ENCODE results near the gene FTH1.
A peak's percentile ranks its signal among the peaks of the same experiment; 100 is the strongest.

The FTH1 gene

GRCh38 chr11:61919705-61920631 lies 47.5 kb downstream of the FTH1 start:
- H2BK12ac ChIP-seq (ENCODE audit: low read length) = peak overlapping the region; percentile 30
- no peak overlapping the region for H3K4me3 ChIP-seq (ENCODE audit: low read length in 2 of 2)
- H3K9ac ChIP-seq (ENCODE audit: low read depth, low read length, poor library complexity) = no peak overlapping the region
- no peak for DNase-seq (ENCODE audit: low spot score)
- H4K8ac ChIP-seq (ENCODE audit: low read depth, low read length) = no peak overlapping the region
- H3K36me3 ChIP-seq (replicated peaks in 1 of 2; ENCODE audit: control insufficient read depth in 2 of 2, insufficient read depth in 2 of 2, low read length in 2 of 2) = no peaks in the 10 kb centered on the region
- peak overlapping the region; percentile 61 for H2AK5ac ChIP-seq (ENCODE audit: low read depth, low read length)
- no peak overlapping the region for H3K4me2 ChIP-seq (ENCODE audit: insufficient read depth, low read length, poor library complexity, severe bottlenecking)
- peak overlapping the region; percentile 38 for H2BK15ac ChIP-seq (ENCODE audit: low read length)
- H2BK120ac ChIP-seq (ENCODE audit: low read depth, low read length) = no peak overlapping the region
- peaks cover 14 to 19% of the 10 kb centered on the region in 2 donors for H3K4me1 ChIP-seq (ENCODE audit: control insufficient read depth in 2 of 2, insufficient read depth in 1 of 2, low read depth in 1 of 2, low read length in 2 of 2)
- no peak overlapping the region for H2AFZ ChIP-seq (ENCODE audit: low read length)
- H3K27ac ChIP-seq (replicated peaks; ENCODE audit: low read length) = no peak overlapping the region
- H3K18ac ChIP-seq (ENCODE audit: low read length) = peak overlapping the region; percentile 44
- peaks cover 4 to 43% (median 22%) of the 10 kb centered on the region in 3 experiments for H3K27me3 ChIP-seq (ENCODE audit: control insufficient read depth in 3 of 3, insufficient read depth in 3 of 3, low read depth in 1 of 3, low read length in 3 of 3)
- peaks cover 1% of the 10 kb centered on the region for H3K79me1 ChIP-seq (ENCODE audit: low read depth, low read length)
- H3K9me3 ChIP-seq (replicated peaks in 1 of 2; ENCODE audit: control insufficient read depth in 2 of 2, insufficient read depth in 1 of 2, low read depth in 1 of 2, low read length in 2 of 2) = no peaks in the 10 kb centered on the region
- no peak overlapping the region for H4K91ac ChIP-seq (ENCODE audit: low read depth, low read length, poor library complexity)
- H3K4ac ChIP-seq (ENCODE audit: low read length) = no peak overlapping the region
- H3K14ac ChIP-seq (ENCODE audit: low read length) = no peak overlapping the region
- no CpG with 5 or more reads among the region's 13 CpGs for WGBS, 2 donors (ENCODE audit: extremely low coverage in 2 of 2, insufficient read length in 2 of 2, insufficient replicate concordance in 1 of 2)
- no peak overlapping the region for H2BK5ac ChIP-seq (ENCODE audit: low read length)
- peak overlapping the region; percentile 69 for H3K23ac ChIP-seq (ENCODE audit: low read depth, low read length, poor library complexity)

DNA sequence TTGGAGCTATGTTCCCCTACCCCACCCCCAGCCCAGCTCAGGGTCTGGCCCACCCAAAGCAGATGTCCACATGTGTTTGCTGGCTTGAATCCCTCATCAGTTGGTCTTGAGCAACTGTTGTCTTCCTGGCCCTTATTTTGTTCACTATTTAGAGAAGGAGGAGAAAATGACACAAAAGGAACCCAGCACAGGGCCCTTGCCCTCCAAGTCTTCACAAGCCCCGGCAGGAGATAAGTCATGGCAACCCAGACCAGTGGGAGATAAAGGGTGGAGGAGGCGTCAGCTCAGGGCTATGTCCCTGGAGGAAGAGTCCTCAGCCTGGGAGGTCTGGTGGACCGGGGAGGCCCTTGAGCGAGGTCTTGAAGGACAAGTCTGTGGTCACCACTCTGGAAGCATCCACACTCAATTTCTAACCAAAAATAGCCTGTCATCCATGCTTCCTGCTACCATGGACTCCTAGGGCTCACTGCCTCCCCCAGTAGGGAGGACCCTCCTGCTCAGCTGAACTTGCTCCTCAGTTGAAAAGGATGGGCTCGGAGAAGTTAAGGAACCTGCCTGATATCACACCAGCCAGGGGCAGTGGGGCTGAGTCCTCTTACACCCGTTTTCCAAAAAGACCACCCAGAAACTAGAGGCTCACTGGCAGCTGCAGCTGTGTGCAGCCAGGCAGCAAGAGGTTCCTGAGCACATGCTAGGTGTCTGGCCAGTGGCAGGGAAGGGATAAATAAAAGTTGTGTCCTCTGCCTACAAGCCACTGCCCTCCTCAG lies 48.3 kb downstream of the FTH1 start:
- no peak for DNase-seq (ENCODE audit: low spot score)
- Histone ChIP-seq H3K9me3 (replicated peaks in 1 of 2; ENCODE audit: control insufficient read depth in 2 of 2, insufficient read depth in 1 of 2, low read depth in 1 of 2, low read length in 2 of 2) (no peaks in the 10 kb centered on the region), H2BK12ac (ENCODE audit: low read length) (no peak overlapping the region), H2BK120ac (ENCODE audit: low read depth, low read length) (no peak overlapping the region), H3K79me1 (ENCODE audit: low read depth, low read length) (peaks cover 1% of the 10 kb centered on the region), H3K18ac (ENCODE audit: low read length) (no peak overlapping the region), H2AK5ac (ENCODE audit: low read depth, low read length) (peak overlapping the region; percentile 61), H3K14ac (ENCODE audit: low read length) (no peak overlapping the region), H3K4me2 (ENCODE audit: insufficient read depth, low read length, poor library complexity, severe bottlenecking) (no peak overlapping the region), H3K27me3 (ENCODE audit: control insufficient read depth in 3 of 3, insufficient read depth in 3 of 3, low read depth in 1 of 3, low read length in 3 of 3) (peaks cover 4 to 46% (median 22%) of the 10 kb centered on the region in 3 experiments), H3K4ac (ENCODE audit: low read length) (no peak overlapping the region), H4K91ac (ENCODE audit: low read depth, low read length, poor library complexity) (no peak overlapping the region), H3K4me1 (ENCODE audit: control insufficient read depth in 2 of 2, insufficient read depth in 1 of 2, low read depth in 1 of 2, low read length in 2 of 2) (peaks cover 14 to 19% of the 10 kb centered on the region in 2 donors), H3K36me3 (replicated peaks in 1 of 2; ENCODE audit: control insufficient read depth in 2 of 2, insufficient read depth in 2 of 2, low read length in 2 of 2) (no peaks in the 10 kb centered on the region), H2BK5ac (ENCODE audit: low read length) (no peak overlapping the region), H3K4me3 (ENCODE audit: low read length in 2 of 2) (no peak overlapping the region), H3K9ac (ENCODE audit: low read depth, low read length, poor library complexity) (no peak overlapping the region), H2BK15ac (ENCODE audit: low read length) (peak overlapping the region; percentile 34), H3K23ac (ENCODE audit: low read depth, low read length, poor library complexity) (no peak overlapping the region), H4K8ac (ENCODE audit: low read depth, low read length) (no peak overlapping the region), H2AFZ (ENCODE audit: low read length) (no peak overlapping the region), H3K27ac (replicated peaks; ENCODE audit: low read length) (no peak overlapping the region)
- WGBS, 2 donors (ENCODE audit: extremely low coverage in 2 of 2, insufficient read length in 2 of 2, insufficient replicate concordance in 1 of 2) = no CpG with 5 or more reads among the region's 6 CpGs

DNA sequence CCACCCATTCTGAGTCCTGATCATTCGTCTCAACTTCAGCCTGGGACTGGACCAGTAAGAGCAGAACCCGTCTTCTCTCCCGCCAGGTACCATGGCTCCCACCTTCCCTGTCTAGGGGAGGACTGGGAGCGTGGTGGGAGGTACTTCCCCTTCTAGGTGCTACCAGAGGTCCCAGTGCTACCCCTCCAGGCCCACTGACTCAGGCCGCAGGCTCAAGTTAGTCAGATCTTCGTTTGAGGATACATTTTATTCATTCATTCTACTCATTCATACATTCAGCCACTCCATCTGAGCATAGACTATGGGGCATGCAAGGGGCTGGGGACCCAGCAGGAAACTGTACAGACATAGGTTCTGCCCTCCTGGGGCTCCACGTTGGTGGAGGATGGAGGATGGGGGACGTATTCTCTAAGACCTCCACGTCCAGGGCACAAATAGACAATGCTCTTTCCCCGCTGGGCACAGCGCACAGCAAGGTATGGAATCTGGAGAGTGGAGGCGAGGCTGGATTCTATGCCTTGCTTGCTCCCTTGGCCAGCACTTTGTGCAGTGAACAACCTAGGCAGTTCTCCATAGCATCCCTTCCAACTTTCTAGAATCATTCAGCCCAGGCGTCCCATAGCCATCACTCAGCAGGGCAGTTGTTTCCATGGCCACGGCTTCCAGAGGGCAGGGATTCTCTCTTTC lies 49.0 kb downstream of the FTH1 start:
- Histone ChIP-seq H3K4me3 (ENCODE audit: low read length in 2 of 2) (no peak overlapping the region), H3K27me3 (ENCODE audit: control insufficient read depth in 3 of 3, insufficient read depth in 3 of 3, low read depth in 1 of 3, low read length in 3 of 3) (peaks cover 4 to 53% (median 22%) of the 10 kb centered on the region in 3 experiments), H3K36me3 (replicated peaks in 1 of 2; ENCODE audit: control insufficient read depth in 2 of 2, insufficient read depth in 2 of 2, low read length in 2 of 2) (no peaks in the 10 kb centered on the region), H3K4me1 (ENCODE audit: control insufficient read depth in 2 of 2, insufficient read depth in 1 of 2, low read depth in 1 of 2, low read length in 2 of 2) (peaks cover 8 to 12% of the 10 kb centered on the region in 2 donors), H3K18ac (ENCODE audit: low read length) (no peak overlapping the region), H3K4me2 (ENCODE audit: insufficient read depth, low read length, poor library complexity, severe bottlenecking) (no peak overlapping the region), H3K23ac (ENCODE audit: low read depth, low read length, poor library complexity) (no peak overlapping the region), H3K4ac (ENCODE audit: low read length) (no peak overlapping the region), H2AFZ (ENCODE audit: low read length) (no peak overlapping the region), H3K9ac (ENCODE audit: low read depth, low read length, poor library complexity) (no peak overlapping the region), H3K79me1 (ENCODE audit: low read depth, low read length) (peaks cover 1% of the 10 kb centered on the region), H4K91ac (ENCODE audit: low read depth, low read length, poor library complexity) (no peak overlapping the region), H3K9me3 (replicated peaks in 1 of 2; ENCODE audit: control insufficient read depth in 2 of 2, insufficient read depth in 1 of 2, low read depth in 1 of 2, low read length in 2 of 2) (no peaks in the 10 kb centered on the region), H2AK5ac (ENCODE audit: low read depth, low read length) (peak overlapping the region; percentile 21), H2BK120ac (ENCODE audit: low read depth, low read length) (no peak overlapping the region), H4K8ac (ENCODE audit: low read depth, low read length) (no peak overlapping the region), H2BK15ac (ENCODE audit: low read length) (peak overlapping the region; percentile 34), H2BK12ac (ENCODE audit: low read length) (peak overlapping the region; percentile 73), H2BK5ac (ENCODE audit: low read length) (no peak overlapping the region), H3K27ac (replicated peaks; ENCODE audit: low read length) (no peak overlapping the region), H3K14ac (ENCODE audit: low read length) (no peak overlapping the region)
- no CpG with 5 or more reads among the region's 14 CpGs for WGBS, 2 donors (ENCODE audit: extremely low coverage in 2 of 2, insufficient read length in 2 of 2, insufficient replicate concordance in 1 of 2)
- no peak for DNase-seq (ENCODE audit: low spot score)
